ENCODE results near the gene CMBL. TPM values are rescaled to one million over a fixed set of nuclear protein-coding genes. Genes with fewer than 3 reads are reported as not detected.
A peak's percentile ranks its signal among the peaks of the same experiment; 100 is the strongest.

The CMBL gene
- total and polyA plus RNA-seq, 2 of the 13 experiments (the other 11 are each of a cell fraction or from before 2014, with no cell fraction given): 11.5 to 17.0 TPM

DNA sequence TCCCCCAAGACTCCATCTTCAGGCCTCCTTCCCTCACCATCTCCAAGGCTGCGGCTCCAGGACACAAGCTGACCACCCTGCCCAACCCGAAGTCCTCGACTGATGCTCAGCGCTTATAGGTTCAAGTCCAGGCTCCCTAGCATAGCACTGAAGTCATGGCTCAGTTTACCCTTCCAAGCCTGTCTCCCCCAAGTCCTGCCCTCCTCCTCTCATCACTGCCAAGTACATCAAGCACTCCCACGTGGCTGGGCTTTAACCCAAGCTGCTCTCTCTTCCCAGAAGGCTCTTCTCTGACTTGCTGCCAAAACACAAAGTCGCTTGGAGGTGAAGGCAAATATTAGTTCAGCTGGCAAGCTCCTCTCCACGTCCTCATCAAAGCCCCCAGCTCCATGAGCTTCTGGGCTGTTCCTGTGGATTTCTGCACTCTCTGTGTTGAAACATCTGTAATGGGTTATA, 23.7 kb upstream of the CMBL start (continued):
- TF ChIP-seq, protein P1, sequence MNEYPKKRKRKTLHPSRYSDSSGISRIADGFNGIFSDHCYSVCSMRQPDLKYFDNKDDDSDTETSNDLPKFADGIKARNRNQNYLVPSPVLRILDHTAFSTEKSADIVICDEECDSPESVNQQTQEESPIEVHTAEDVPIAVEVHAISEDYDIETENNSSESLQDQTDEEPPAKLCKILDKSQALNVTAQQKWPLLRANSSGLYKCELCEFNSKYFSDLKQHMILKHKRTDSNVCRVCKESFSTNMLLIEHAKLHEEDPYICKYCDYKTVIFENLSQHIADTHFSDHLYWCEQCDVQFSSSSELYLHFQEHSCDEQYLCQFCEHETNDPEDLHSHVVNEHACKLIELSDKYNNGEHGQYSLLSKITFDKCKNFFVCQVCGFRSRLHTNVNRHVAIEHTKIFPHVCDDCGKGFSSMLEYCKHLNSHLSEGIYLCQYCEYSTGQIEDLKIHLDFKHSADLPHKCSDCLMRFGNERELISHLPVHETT (CRISPR knock-in tag; conservative IDR thresholded peaks at IDR 0.05): no peak
- TF ChIP-seq, protein P2, sequence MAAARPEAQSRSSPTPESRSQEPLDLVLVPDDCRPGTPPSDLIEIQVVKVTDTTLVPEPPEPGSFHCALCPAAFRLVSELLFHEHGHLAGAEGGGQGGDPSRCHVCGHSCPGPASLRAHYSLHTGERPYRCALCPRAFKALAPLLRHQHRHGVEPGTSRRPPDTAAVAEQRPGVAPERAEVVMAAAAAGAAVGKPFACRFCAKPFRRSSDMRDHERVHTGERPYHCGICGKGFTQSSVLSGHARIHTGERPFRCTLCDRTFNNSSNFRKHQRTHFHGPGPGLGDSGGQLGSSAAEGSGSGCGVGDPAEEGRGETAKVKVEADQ (CRISPR knock-in tag; IDR thresholded peaks at IDR 0.05; ENCODE audit: borderline replicate concordance): no peak
- TF ChIP-seq, protein P3, sequence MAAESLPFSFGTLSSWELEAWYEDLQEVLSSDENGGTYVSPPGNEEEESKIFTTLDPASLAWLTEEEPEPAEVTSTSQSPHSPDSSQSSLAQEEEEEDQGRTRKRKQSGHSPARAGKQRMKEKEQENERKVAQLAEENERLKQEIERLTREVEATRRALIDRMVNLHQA (CRISPR knock-in tag; IDR thresholded peaks at IDR 0.05): no peak
- TF ChIP-seq KLF16 (CRISPR knock-in tag; IDR thresholded peaks at IDR 0.05): peak in 1 of 2 experiments; percentile 57; a peak in 1 of 4 replicates
- no peak for TF ChIP-seq FOXA1 (IDR thresholded peaks at IDR 0.05)
- peak; percentile 78 for TF ChIP-seq FOXA1 (CRISPR knock-in tag; IDR thresholded peaks at IDR 0.05)
- TF ChIP-seq FOXA3 (CRISPR knock-in tag; IDR thresholded peaks at IDR 0.05): peak; percentile 87
- TF ChIP-seq, protein P4, sequence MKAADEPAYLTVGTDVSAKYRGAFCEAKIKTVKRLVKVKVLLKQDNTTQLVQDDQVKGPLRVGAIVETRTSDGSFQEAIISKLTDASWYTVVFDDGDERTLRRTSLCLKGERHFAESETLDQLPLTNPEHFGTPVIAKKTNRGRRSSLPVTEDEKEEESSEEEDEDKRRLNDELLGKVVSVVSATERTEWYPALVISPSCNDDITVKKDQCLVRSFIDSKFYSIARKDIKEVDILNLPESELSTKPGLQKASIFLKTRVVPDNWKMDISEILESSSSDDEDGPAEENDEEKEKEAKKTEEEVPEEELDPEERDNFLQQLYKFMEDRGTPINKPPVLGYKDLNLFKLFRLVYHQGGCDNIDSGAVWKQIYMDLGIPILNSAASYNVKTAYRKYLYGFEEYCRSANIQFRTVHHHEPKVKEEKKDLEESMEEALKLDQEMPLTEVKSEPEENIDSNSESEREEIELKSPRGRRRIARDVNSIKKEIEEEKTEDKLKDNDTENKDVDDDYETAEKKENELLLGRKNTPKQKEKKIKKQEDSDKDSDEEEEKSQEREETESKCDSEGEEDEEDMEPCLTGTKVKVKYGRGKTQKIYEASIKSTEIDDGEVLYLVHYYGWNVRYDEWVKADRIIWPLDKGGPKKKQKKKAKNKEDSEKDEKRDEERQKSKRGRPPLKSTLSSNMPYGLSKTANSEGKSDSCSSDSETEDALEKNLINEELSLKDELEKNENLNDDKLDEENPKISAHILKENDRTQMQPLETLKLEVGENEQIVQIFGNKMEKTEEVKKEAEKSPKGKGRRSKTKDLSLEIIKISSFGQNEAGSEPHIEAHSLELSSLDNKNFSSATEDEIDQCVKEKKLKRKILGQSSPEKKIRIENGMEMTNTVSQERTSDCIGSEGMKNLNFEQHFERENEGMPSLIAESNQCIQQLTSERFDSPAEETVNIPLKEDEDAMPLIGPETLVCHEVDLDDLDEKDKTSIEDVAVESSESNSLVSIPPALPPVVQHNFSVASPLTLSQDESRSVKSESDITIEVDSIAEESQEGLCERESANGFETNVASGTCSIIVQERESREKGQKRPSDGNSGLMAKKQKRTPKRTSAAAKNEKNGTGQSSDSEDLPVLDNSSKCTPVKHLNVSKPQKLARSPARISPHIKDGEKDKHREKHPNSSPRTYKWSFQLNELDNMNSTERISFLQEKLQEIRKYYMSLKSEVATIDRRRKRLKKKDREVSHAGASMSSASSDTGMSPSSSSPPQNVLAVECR (CRISPR knock-in tag; IDR thresholded peaks at IDR 0.05; ENCODE audit: borderline replicate concordance): peak; percentile 80; the same call in 1 of the 2 replicates
- TF ChIP-seq, protein P5, sequence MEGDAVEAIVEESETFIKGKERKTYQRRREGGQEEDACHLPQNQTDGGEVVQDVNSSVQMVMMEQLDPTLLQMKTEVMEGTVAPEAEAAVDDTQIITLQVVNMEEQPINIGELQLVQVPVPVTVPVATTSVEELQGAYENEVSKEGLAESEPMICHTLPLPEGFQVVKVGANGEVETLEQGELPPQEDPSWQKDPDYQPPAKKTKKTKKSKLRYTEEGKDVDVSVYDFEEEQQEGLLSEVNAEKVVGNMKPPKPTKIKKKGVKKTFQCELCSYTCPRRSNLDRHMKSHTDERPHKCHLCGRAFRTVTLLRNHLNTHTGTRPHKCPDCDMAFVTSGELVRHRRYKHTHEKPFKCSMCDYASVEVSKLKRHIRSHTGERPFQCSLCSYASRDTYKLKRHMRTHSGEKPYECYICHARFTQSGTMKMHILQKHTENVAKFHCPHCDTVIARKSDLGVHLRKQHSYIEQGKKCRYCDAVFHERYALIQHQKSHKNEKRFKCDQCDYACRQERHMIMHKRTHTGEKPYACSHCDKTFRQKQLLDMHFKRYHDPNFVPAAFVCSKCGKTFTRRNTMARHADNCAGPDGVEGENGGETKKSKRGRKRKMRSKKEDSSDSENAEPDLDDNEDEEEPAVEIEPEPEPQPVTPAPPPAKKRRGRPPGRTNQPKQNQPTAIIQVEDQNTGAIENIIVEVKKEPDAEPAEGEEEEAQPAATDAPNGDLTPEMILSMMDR (CRISPR knock-in tag; IDR thresholded peaks at IDR 0.05): 0 out of 2 replicates have a peak, but pooled peaks have one; percentile 4
- TF ChIP-seq NRL (CRISPR knock-in tag; IDR thresholded peaks at IDR 0.05; ENCODE audit: borderline replicate concordance): 0 out of 2 replicates have a peak, but pooled peaks have one; percentile 36
- peak; percentile 65 for TF ChIP-seq HMG20A (CRISPR knock-in tag; IDR thresholded peaks at IDR 0.05; ENCODE audit: borderline replicate concordance)
- 0 out of 2 replicates have a peak, but pooled peaks have one; percentile 37 for TF ChIP-seq PHF21A (CRISPR knock-in tag; IDR thresholded peaks at IDR 0.05)
- 0 out of 2 replicates have a peak, but pooled peaks have one; percentile 51 for TF ChIP-seq RCOR2 (CRISPR knock-in tag; IDR thresholded peaks at IDR 0.05)
- TF ChIP-seq KLF9 (CRISPR knock-in tag; IDR thresholded peaks at IDR 0.05; ENCODE audit: low read depth): no peak
- no peak for TF ChIP-seq ZNF44 (CRISPR knock-in tag; IDR thresholded peaks at IDR 0.05)
- TF ChIP-seq, protein P6, sequence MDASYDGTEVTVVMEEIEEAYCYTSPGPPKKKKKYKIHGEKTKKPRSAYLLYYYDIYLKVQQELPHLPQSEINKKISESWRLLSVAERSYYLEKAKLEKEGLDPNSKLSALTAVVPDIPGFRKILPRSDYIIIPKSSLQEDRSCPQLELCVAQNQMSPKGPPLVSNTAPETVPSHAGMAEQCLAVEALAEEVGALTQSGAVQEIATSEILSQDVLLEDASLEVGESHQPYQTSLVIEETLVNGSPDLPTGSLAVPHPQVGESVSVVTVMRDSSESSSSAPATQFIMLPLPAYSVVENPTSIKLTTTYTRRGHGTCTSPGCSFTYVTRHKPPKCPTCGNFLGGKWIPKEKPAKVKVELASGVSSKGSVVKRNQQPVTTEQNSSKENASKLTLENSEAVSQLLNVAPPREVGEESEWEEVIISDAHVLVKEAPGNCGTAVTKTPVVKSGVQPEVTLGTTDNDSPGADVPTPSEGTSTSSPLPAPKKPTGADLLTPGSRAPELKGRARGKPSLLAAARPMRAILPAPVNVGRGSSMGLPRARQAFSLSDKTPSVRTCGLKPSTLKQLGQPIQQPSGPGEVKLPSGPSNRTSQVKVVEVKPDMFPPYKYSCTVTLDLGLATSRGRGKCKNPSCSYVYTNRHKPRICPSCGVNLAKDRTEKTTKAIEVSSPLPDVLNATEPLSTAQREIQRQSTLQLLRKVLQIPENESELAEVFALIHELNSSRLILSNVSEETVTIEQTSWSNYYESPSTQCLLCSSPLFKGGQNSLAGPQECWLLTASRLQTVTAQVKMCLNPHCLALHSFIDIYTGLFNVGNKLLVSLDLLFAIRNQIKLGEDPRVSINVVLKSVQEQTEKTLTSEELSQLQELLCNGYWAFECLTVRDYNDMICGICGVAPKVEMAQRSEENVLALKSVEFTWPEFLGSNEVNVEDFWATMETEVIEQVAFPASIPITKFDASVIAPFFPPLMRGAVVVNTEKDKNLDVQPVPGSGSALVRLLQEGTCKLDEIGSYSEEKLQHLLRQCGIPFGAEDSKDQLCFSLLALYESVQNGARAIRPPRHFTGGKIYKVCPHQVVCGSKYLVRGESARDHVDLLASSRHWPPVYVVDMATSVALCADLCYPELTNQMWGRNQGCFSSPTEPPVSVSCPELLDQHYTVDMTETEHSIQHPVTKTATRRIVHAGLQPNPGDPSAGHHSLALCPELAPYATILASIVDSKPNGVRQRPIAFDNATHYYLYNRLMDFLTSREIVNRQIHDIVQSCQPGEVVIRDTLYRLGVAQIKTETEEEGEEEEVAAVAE (CRISPR knock-in tag; IDR thresholded peaks at IDR 0.05; ENCODE audit: borderline replicate concordance): 0 out of 2 replicates have a peak, but pooled peaks have one; percentile 37
- TF ChIP-seq TBX3 (IDR thresholded peaks at IDR 0.05; ENCODE audit: borderline replicate concordance): 0 out of 2 replicates have a peak, but pooled peaks have one; percentile 24

Measured in HepG2 (cell line).